ENCODE data around the gene PAK1.

PAK1 gene

GRCh38 chr11:77473801-77474683, at the start of gene PAK1:
TSS of gene PAK1 (minus strand) at chr11:77474094. CDS start at chr11:77392520, 81,574 bp downstream.
- Mint-ChIP-seq H3K36me3 (ENCODE audit: low read depth) (no peaks in the 10 kb centered on the region), H3K27me3 (ENCODE audit: low read depth, poor library complexity) (no peaks in the 10 kb centered on the region)

GRCh38 chr11:77522215-77522614, 48.3 kb upstream of the PAK1 start:
- Mint-ChIP-seq H3K4me3 (no peak overlapping the region), H3K9me3 (peaks cover 4% of the 10 kb centered on the region), H3K4me1 (peaks cover 4% of the 10 kb centered on the region), H3K27ac (no peak overlapping the region), H3K36me3 (ENCODE audit: low read depth) (peaks cover 5% of the 10 kb centered on the region), H3K27me3 (ENCODE audit: low read depth, poor library complexity) (no peaks in the 10 kb centered on the region)
- no peak for DNase-seq
- no peak for TF ChIP-seq CTCF (IDR thresholded peaks at IDR 0.05)

More at GRCh38 chr11:77473801-77474683, at the start of gene PAK1:
- peak; percentile 92 for DNase-seq
- peak within 1 kb of the TSS; percentile 97 for H3K27ac Mint-ChIP-seq
- peaks cover 41% of the 10 kb centered on the region for H3K4me1 Mint-ChIP-seq
- H3K4me3 Mint-ChIP-seq, result peak within 1 kb of the TSS; percentile 91
- H3K9me3 Mint-ChIP-seq, result no peaks in the 10 kb centered on the region
- no peak for TF ChIP-seq CTCF (IDR thresholded peaks at IDR 0.05)

GRCh38 chr11:77519847-77520246, 46.0 kb upstream of the PAK1 start:
- peaks cover 5% of the 10 kb centered on the region for H3K36me3 Mint-ChIP-seq (ENCODE audit: low read depth)
- peaks cover 4% of the 10 kb centered on the region for H3K9me3 Mint-ChIP-seq
- no peaks in the 10 kb centered on the region for H3K27me3 Mint-ChIP-seq (ENCODE audit: low read depth, poor library complexity)
- DNase-seq, result no peak
- H3K4me1 Mint-ChIP-seq, result peaks cover 4% of the 10 kb centered on the region
- H3K4me3 Mint-ChIP-seq, result no peak overlapping the region
- TF ChIP-seq CTCF (IDR thresholded peaks at IDR 0.05), result no peak
- no peak overlapping the region for H3K27ac Mint-ChIP-seq

GRCh38 chr11:77518471-77518870, 44.6 kb upstream of the PAK1 start:
- TF ChIP-seq CTCF (IDR thresholded peaks at IDR 0.05), result no peak
- Mint-ChIP-seq H3K9me3 (peaks cover 4% of the 10 kb centered on the region), H3K27ac (no peak overlapping the region), H3K27me3 (ENCODE audit: low read depth, poor library complexity) (no peaks in the 10 kb centered on the region), H3K4me3 (no peak overlapping the region), H3K4me1 (peaks cover 4% of the 10 kb centered on the region), H3K36me3 (ENCODE audit: low read depth) (peaks cover 5% of the 10 kb centered on the region)
- DNase-seq, result no peak

- Mint-ChIP-seq H3K27me3 (ENCODE audit: low read depth, poor library complexity) (no peaks in the 10 kb centered on the region), H3K36me3 (ENCODE audit: low read depth) (peaks cover 5% of the 10 kb centered on the region), H3K4me1 (peaks cover 4% of the 10 kb centered on the region), H3K27ac (no peak overlapping the region), H3K9me3 (peaks cover 4% of the 10 kb centered on the region), H3K4me3 (no peak overlapping the region)
- DNase-seq, result no peak
- TF ChIP-seq CTCF (IDR thresholded peaks at IDR 0.05), result no peak
Observed at GRCh38 chr11:77517753-77518152, 43.9 kb upstream of the PAK1 start.

- DNase-seq, result no peak
- H3K4me1 Mint-ChIP-seq, result peaks cover 1% of the 10 kb centered on the region
- no peak for TF ChIP-seq CTCF (IDR thresholded peaks at IDR 0.05)
- H3K36me3 Mint-ChIP-seq (ENCODE audit: low read depth), result peaks cover 5% of the 10 kb centered on the region
- no peaks in the 10 kb centered on the region for H3K27me3 Mint-ChIP-seq (ENCODE audit: low read depth, poor library complexity)
- peaks cover 4% of the 10 kb centered on the region for H3K9me3 Mint-ChIP-seq
- no peak overlapping the region for H3K27ac Mint-ChIP-seq
- H3K4me3 Mint-ChIP-seq, result no peak overlapping the region
Observed at GRCh38 chr11:77517226-77517625, 43.3 kb upstream of the PAK1 start.
